ENCODE results near the gene ZNF169. TPM values are rescaled to one million over a fixed set of nuclear protein-coding genes. Genes with fewer than 3 reads are reported as not detected.
"Not testable (repeated sequence)": the region's sequence is repeated elsewhere in the genome, so short reads cannot be mapped to it uniquely, and the experiment has no call there.

The ZNF169 gene
- total RNA-seq, 2 donors from 2014 or later: 7.7 to 7.8 TPM

DNA sequence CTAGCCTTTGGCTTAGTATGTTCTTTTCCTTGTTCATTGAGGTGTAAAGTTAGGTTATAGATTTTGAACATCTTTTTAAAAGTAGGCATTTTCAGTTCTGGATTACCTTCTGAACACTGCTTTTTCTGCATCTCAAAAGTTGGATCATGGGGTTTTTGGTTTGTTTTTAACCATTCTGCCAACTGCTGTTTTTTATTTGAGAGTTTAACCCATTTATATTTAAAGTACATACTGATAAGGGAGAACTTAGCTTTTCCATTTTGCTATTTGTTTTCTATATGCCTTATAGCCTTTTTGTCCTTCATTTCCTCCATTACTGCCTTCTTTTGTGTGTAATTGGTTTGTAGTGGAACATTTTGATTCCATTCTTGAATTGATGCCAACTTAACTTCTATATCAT is 30.5 kb upstream of the ZNF169 start:
- Mint-ChIP-seq H3K9me3 (peaks cover 24% of the 10 kb centered on the region), H3K36me3 (ENCODE audit: low read depth) (no peaks in the 10 kb centered on the region), H3K4me3 (no peak overlapping the region), H3K27me3 (ENCODE audit: insufficient read depth) (peaks cover 6% of the 10 kb centered on the region), H3K27ac (no peak overlapping the region), H3K4me1 (no peaks in the 10 kb centered on the region)
- Histone ChIP-seq H3K36me3 (ENCODE audit: control insufficient read depth, insufficient read depth, low read length) (no peaks in the 10 kb centered on the region), H3K4me1 (ENCODE audit: control insufficient read depth, insufficient read depth, low read length) (no peaks in the 10 kb centered on the region), H3K27ac (ENCODE audit: low read depth, low read length) (no peak overlapping the region), H3K9ac (ENCODE audit: extremely low read depth, low read length, poor library complexity, severe bottlenecking) (no peak overlapping the region), H3K27me3 (ENCODE audit: control insufficient read depth, insufficient read depth, low read length, poor library complexity, severe bottlenecking) (no peaks in the 10 kb centered on the region), H3K9me3 (ENCODE audit: control insufficient read depth, low read length) (peaks cover 11% of the 10 kb centered on the region), H3K4me3 (ENCODE audit: low read length) (no peak overlapping the region)
- DNase-seq: no peak
- TF ChIP-seq, protein P1, sequence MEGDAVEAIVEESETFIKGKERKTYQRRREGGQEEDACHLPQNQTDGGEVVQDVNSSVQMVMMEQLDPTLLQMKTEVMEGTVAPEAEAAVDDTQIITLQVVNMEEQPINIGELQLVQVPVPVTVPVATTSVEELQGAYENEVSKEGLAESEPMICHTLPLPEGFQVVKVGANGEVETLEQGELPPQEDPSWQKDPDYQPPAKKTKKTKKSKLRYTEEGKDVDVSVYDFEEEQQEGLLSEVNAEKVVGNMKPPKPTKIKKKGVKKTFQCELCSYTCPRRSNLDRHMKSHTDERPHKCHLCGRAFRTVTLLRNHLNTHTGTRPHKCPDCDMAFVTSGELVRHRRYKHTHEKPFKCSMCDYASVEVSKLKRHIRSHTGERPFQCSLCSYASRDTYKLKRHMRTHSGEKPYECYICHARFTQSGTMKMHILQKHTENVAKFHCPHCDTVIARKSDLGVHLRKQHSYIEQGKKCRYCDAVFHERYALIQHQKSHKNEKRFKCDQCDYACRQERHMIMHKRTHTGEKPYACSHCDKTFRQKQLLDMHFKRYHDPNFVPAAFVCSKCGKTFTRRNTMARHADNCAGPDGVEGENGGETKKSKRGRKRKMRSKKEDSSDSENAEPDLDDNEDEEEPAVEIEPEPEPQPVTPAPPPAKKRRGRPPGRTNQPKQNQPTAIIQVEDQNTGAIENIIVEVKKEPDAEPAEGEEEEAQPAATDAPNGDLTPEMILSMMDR (conservative IDR thresholded peaks at IDR 0.05): no peak

DNA sequence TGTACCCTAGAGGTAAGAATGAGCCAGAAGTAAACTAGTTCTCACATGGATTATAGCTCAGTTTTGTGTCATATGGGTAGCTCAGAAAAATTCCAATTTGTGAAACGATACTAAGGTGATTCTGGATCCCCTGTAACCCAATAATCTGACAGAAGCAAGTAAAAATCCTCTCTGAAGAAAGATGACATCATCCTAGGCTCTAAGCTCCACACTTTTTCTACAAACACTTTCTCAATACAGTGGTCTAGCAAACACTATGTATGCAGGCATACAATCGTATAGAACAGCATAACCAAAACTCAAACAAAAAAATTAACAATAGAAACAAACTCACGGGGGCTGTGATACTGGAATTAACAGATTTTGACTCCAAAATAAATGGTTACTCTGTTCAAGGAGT is 26.7 kb upstream of the ZNF169 start:
- no peak for DNase-seq
- peaks cover 6% of the 10 kb centered on the region for H3K27me3 Mint-ChIP-seq (ENCODE audit: insufficient read depth)
- Histone ChIP-seq H3K4me1 (ENCODE audit: control insufficient read depth, insufficient read depth, low read length) (no peaks in the 10 kb centered on the region), H3K4me3 (ENCODE audit: low read length) (no peak overlapping the region), H3K36me3 (ENCODE audit: control insufficient read depth, insufficient read depth, low read length) (no peaks in the 10 kb centered on the region), H3K9ac (ENCODE audit: extremely low read depth, low read length, poor library complexity, severe bottlenecking) (no peak overlapping the region), H3K27ac (ENCODE audit: low read depth, low read length) (no peak overlapping the region), H3K9me3 (ENCODE audit: control insufficient read depth, low read length) (peaks cover 11% of the 10 kb centered on the region), H3K27me3 (ENCODE audit: control insufficient read depth, insufficient read depth, low read length, poor library complexity, severe bottlenecking) (no peaks in the 10 kb centered on the region)
- no peaks in the 10 kb centered on the region for H3K36me3 Mint-ChIP-seq (ENCODE audit: low read depth)
- TF ChIP-seq, protein P1 (conservative IDR thresholded peaks at IDR 0.05): no peak
- no peak overlapping the region for H3K27ac Mint-ChIP-seq
- no peaks in the 10 kb centered on the region for H3K4me1 Mint-ChIP-seq
- H3K9me3 Mint-ChIP-seq: peaks cover 13% of the 10 kb centered on the region
- WGBS, 2 experiments (ENCODE audit: insufficient coverage in 1 of 2, insufficient read length in 1 of 2): 80 to 100% methylated on average over 1 to 3 of the region's 3 CpGs
- H3K4me3 Mint-ChIP-seq: no peak overlapping the region

DNA sequence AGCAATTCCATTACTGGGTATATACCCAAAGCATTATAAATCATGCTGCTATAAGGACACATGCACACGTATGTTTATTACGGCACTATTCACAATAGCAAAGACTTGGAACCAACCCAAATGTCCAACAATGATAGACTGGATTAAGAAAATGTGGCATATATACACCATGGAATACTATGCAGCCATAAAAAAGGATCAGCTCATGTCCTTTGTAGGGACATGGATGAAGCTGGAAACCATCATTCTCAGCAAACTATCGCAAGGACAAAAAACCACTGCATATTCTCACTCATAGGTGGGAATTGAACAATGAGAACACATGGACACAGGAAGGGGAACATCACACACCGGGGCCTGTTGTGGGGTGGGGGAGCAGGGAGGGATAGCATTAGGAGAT is 18.0 kb upstream of the ZNF169 start:
- not testable (repeated sequence) for H3K4me3 Mint-ChIP-seq; H3K27me3 ChIP-seq (ENCODE audit: control insufficient read depth, insufficient read depth, low read length, poor library complexity, severe bottlenecking)

DNA sequence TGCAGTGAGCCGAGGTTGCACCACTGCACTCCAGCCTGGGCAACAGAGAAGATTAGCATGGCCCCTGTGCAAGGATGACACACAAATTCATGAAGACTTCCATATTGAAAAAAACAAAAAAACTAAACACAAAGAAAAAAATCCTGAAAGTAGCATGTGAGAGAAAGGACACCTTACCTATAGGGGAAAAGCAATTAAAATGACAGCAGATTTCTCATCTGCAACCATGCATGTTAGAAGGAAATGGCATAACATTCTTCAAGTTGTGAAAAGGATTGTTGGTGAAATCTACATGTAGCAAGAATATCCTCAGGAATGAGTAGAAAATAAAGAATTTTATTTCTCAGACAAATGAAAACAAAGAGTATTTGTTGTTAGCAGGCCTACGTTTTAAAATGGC is 13.4 kb upstream of the ZNF169 start:
- H3K4me3 Mint-ChIP-seq: no peak overlapping the region
- no peak overlapping the region for H3K27ac Mint-ChIP-seq
- H3K4me1 ChIP-seq (ENCODE audit: control insufficient read depth, insufficient read depth, low read length): no peaks in the 10 kb centered on the region
- peaks cover 20% of the 10 kb centered on the region for H3K9me3 Mint-ChIP-seq
- H3K9ac ChIP-seq (ENCODE audit: extremely low read depth, low read length, poor library complexity, severe bottlenecking): no peak overlapping the region
- no peaks in the 10 kb centered on the region for H3K27me3 Mint-ChIP-seq (ENCODE audit: insufficient read depth)
- no peak for DNase-seq
- TF ChIP-seq, protein P1 (conservative IDR thresholded peaks at IDR 0.05): no peak
- peaks cover 10% of the 10 kb centered on the region for H3K4me1 Mint-ChIP-seq
- H3K9me3 ChIP-seq (ENCODE audit: control insufficient read depth, low read length): peaks cover 7% of the 10 kb centered on the region
- H3K36me3 Mint-ChIP-seq (ENCODE audit: low read depth): no peaks in the 10 kb centered on the region
- no peaks in the 10 kb centered on the region for H3K27me3 ChIP-seq (ENCODE audit: control insufficient read depth, insufficient read depth, low read length, poor library complexity, severe bottlenecking)
- 88 to 94% methylated on average over 1 to 2 of the region's 2 CpGs for WGBS, 2 experiments (ENCODE audit: insufficient coverage in 1 of 2, insufficient read length in 1 of 2)
- H3K4me3 ChIP-seq (ENCODE audit: low read length): no peak overlapping the region
- H3K27ac ChIP-seq (ENCODE audit: low read depth, low read length): no peak overlapping the region
- H3K36me3 ChIP-seq (ENCODE audit: control insufficient read depth, insufficient read depth, low read length): no peaks in the 10 kb centered on the region

More for the DNA sequence above, 18.0 kb upstream of the ZNF169 start:
- H3K9me3 ChIP-seq (ENCODE audit: control insufficient read depth, low read length); H3K4me3 ChIP-seq (ENCODE audit: low read length); H3K27me3 Mint-ChIP-seq (ENCODE audit: insufficient read depth); H3K27ac ChIP-seq (ENCODE audit: low read depth, low read length); H3K4me1 Mint-ChIP-seq; DNase-seq; H3K36me3 ChIP-seq (ENCODE audit: control insufficient read depth, insufficient read depth, low read length); H3K27ac Mint-ChIP-seq; H3K36me3 Mint-ChIP-seq (ENCODE audit: low read depth); H3K4me1 ChIP-seq (ENCODE audit: control insufficient read depth, insufficient read depth, low read length); H3K9ac ChIP-seq (ENCODE audit: extremely low read depth, low read length, poor library complexity, severe bottlenecking): not testable (repeated sequence)
- WGBS, 2 experiments (ENCODE audit: insufficient coverage in 1 of 2, insufficient read length in 1 of 2): 100% methylated on average over 1 of the region's 4 CpGs; no CpG with 5 or more reads in 1 of the 2 experiments
- H3K9me3 Mint-ChIP-seq: peaks cover 20% of the 10 kb centered on the region
